Activated CD4-positive, CD25-positive, alpha-beta regulatory T cell (primary cell): ENCODE results near the gene APOC3.
A peak's percentile ranks its signal among the peaks of the same experiment; 100 is the strongest.
"Not testable (repeated sequence)": the region's sequence is repeated elsewhere in the genome, so short reads cannot be mapped to it uniquely, and the experiment has no call there.

Source experiments
- DNase-seq, 4 experiments: peaks; one replicate each; lab custom pipeline; 2025; lab: John Stamatoyannopoulos, UW

Gene APOC3

GRCh38 chr11:116829525-116830183 lies at the start of gene APOC3:
Gene APOC3 (plus strand): TSS chr11:116829907. CDS start chr11:116830583, 676 bp downstream.
- DNase-seq, result no peak

DNA sequence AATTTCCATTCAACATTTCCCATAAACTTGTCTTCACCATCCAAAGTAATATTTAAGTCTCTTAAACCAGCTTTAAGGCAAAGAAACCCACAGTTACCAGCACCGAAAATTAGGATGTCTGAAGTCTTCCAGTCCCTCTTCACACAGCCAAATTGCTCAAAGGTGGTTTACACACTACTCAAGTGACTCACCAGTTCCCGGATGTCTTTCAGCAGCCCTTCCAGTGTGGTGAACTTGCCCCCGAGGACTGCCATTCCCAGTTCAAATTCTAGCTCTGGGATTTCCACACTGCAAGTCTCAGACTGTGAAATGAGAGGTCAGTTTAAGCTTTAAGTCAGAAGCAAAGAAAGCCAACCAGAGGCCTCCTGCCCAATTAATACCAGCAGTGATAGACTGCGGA lies 47.0 kb upstream of the APOC3 start:
- no peak for DNase-seq

DNA sequence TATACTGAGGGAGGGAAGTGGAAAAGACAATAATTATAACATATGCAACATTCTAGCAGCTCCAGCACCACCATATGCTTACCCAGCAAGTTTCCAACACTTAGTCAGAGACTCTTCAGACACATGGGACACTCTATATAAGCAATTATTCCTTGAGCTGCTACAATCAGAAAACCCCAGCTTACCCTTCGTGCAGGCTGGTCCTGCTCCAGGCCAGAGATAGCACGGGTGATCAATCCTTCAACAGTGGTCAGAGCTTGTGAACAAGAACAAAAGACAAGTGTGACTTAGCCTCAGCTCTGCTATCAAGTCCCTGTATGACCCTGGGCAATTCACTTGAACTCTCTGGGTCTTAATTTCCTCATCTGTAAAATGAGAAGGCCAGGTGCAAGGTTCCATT lies 43.4 kb upstream of the APOC3 start:
- DNase-seq, result no peak

DNA sequence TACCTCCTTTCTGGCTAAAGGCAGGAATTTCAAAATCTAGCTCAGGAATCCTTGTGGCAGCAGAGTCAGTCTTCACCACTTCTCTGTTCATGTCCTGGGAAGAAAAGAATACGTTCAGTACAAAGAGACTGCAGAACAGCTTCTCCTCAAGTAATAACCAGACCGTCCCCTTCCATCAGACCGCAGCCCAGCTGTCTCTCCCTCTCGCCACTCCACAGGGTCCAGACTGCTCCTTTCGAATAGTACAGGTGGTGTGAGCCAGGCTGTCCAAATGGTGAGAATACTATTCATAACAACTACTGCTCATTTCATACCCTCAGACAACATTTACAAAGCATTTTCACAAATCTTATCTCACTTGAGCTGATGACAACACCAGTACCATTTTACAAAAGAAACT lies 42.7 kb upstream of the APOC3 start:
- no peak for DNase-seq

- DNase-seq, result no peak
Observed at GRCh38 chr11:116787436-116787785, 42.3 kb upstream of the APOC3 start.

GRCh38 chr11:116787786-116788486 lies 41.8 kb upstream of the APOC3 start, which contains the start of gene ZPR1:
Gene ZPR1 (minus strand): TSS chr11:116788023. CDS start chr11:116787990, 33 bp downstream.
- DNase-seq, result peak; percentile 51 to 78 (median 73)

GRCh38 chr11:116788534-116788933 lies 41.2 kb upstream of the APOC3 start:
- no peak for DNase-seq

GRCh38 chr11:116788975-116789374 lies 40.7 kb upstream of the APOC3 start:
- DNase-seq, result no peak

DNA sequence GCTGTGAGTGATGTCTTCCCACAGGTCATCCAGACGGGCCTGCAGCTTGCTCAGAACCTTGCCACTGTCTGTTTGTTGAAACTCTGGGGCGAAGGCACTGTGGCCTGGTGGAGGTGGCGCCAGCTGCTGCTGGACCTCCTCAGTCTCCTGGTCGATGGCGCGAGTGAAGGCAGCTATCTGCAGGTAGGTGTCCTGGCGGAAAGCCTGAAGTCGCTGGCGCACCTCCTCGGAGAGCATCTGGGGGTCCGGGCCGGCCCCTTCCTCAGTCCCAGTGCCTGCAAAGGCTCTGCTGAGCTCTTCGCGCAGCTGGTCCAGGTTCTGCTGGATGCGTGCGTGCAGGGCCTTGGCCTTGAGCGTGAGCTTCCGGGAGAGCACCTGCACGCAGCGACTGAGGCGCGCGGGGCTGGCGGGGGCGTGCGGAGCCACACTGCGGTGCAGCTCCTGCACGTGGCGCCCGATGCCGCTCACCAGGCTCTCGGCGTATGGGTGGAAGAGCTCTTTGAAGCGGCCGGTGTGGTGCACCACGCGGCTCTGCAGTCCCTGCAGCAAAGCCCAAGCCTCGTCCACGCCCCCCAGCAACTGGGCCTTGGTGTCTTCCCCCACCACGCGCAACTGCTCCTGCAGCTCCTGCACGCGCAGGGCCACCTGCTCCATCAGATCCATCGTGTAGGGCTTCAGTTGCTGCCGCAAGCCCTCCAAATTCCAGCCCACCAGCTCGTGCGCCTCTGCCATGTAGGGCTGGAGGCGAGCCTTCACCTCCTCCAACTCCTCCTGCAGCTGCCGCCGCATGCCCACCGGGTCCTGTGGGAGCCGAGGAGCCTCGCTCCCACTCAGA lies 39.3 kb upstream of the APOC3 start:
- DNase-seq, result no peak

DNA sequence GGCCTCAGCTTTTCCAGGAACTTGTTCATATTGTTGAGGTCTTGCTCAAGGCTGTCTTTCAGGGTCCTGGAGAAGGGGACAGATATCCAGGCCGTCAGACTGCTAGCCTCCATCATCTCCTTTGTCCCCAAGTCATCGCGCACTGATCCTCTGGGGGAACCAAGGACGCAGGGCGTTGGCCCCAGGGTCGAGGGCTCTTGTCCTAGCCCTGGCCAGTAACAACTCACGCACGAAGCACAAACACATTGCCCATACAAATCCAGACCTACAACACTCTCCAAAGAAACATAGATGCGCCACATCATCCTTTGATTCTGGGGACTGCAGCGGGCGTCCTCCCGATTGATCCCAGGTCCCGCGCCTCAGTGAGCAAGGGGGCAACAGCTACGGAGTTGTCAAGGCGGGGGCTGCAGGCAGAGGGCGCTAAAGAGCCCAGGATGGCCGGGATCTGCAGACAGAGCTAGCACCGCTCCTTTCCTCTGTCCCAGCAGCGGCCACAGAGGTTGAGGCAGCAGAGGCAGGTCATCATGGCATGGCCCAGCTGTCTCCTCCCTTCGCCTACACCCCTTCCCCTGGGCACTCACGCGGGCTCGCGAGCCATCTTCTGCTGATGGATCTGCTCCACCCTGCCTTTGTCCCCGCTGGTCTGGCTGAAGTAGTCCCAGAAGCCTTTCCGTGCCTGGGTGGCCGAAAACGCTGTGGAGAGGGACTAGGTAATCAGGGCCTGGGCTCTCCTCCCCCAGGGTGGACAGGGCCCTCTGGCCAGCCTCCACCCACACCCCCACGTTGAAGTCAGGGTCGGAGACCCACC lies 38.5 kb upstream of the APOC3 start:
- peak; percentile 46 to 65 (median 58) for DNase-seq

DNA sequence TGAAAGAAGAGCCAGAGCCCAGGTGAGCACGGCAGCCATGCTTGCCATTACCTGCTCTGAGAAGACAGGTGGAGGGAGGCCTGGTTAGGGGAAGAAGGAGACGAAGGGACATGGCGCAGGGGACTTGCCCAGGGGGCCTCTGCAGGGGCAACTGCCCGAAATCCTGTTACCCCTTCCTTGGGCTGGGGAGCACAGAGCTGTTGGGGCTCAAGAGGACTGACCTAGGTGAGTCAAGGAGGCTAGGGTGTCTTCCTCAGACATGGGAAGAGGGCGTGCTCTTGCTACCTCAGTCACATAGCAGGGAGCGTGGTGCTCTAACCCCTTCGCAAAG lies 37.9 kb upstream of the APOC3 start, which contains the start of gene APOA5:
APOA5 (minus strand) TSS at position 67 of the 331 bp plus-strand sequence; CDS start at position 48, 19 bp downstream.
- no peak for DNase-seq

- no peak for DNase-seq
Observed at GRCh38 chr11:116792144-116792868, 37.4 kb upstream of the APOC3 start.

DNA sequence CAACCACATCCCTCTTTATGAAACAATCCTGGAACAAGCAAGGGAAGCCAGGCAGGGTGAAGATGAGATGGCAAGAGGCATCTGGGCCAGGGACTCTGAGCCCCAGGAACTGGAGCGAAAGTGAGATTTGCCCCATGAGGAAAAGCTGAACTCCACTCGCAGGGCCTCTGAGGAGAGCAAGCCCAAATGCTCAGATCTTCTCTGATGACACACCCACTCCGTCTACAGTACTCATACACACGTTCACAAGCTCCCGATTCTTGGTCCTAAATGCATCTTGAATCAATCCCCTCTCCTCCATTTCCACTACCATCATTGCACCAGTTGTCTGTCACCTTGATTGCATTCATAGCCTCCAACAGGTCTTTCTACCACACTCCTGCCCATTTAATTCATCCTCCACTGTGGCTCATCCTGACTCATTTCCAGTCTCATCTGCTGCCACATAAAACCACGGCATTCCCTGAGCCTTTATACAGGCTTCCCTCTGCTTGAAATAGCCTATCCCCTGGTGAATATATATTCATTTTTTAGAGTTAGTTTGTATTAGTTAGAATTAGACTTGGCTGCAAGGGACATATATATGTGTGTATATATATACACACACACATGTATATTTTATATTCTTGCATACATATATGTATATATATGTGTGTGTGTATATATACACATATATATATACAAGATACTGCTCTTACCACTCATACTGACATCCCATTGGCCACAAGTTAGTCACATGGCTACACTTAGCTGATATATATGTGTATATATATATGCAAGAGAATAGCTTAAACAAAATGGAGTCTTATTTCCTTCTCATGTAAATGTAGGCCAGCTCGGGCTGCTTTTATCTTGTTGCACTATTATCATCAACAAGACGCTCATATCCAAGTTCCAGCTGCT lies 36.6 kb upstream of the APOC3 start:
- DNase-seq, result no peak

DNA sequence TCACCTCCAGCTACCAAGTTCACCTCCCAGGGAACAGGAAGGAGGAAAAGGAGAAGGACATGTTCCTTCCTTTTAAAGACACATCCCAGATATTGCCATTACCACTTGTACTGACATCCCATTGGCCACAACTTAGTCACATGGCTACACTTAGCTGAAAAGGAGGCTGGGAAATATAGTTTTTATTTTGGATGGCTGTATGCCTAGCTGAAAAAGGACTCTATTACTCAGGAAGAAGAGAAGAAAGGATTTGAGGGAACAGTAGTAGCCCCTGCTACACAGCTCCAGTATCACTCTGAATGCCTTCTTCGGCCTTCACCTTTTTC lies 36.0 kb upstream of the APOC3 start:
- no peak for DNase-seq

DNA sequence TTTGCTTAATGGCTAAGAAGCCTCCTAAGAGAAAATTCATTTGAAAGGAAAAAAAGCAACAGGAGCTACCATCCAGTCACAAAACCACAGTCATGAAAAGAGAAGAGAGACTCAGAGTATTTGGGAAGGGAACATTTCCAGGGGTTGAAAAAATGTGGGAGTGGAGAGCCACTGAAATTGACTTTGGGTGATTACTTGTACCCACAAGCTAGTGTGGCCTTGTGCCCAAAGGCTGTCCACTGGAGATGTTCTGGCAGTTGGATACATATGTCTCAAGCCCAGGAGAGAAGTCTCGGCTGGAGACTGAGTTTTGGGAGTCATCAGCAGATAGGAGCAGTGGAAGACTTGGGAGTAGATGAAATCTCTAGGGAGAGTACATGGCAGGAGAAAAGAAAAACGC lies 34.9 kb upstream of the APOC3 start:
- no peak for DNase-seq

DNA sequence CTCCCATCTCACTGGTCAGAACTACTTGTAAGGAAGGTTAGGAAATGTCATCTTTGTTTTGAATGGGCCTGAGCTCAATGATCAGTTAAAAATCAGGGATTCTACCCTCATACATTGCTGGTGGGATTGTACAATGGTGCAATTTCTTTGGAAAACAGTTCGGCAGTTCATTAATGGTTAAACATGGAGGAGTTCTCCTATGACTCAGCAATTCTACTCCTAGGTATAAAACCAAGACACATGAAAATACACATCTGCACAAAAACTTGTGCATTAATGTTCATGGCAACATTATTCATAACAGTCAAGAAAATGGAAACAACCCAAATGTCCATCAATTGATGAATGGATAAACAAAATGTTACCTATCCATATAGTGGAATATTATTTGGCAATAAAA lies 33.2 kb upstream of the APOC3 start:
- no peak for DNase-seq

DNA sequence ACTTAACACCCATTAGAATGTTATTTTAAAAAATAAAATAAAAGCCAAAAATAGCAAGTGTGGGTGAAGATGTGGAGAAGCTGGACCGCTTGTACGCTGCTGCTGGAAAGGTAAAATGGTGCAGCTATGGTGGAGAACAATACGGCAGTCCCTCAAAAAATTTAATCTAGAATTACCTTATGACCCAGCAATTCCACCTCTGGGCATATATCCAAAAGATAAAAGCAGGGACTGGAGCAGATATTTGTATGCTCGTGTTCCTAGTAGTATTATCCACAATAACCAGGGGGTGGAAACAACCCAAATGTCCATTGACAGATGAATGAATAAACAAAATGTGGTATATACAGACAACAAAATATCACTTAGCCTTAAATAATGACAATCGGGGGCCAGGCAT lies 31.9 kb upstream of the APOC3 start:
- no peak for DNase-seq

GRCh38 chr11:116798368-116798767 lies 31.3 kb upstream of the APOC3 start:
- DNase-seq, result no peak

DNA sequence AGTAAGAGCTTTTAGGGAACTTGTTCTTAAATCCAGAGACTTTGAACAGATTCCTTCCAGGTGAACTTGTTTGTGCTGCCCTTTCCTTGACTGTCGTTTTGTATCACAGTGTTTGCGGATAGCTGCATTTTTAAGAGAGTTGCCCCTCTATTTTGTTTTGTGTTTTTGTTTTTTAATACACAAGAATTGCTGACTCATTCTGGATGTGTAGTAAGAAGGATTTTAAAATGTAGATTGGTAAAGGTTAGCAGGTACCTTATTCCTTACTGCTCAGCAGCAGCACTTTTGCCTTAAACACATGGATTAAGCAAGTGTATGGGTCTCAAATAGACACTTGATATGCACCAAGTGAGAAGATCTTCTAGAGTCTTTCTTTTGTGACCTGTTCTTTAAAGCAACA lies 29.1 kb upstream of the APOC3 start:
- DNase-seq, result no peak

DNA sequence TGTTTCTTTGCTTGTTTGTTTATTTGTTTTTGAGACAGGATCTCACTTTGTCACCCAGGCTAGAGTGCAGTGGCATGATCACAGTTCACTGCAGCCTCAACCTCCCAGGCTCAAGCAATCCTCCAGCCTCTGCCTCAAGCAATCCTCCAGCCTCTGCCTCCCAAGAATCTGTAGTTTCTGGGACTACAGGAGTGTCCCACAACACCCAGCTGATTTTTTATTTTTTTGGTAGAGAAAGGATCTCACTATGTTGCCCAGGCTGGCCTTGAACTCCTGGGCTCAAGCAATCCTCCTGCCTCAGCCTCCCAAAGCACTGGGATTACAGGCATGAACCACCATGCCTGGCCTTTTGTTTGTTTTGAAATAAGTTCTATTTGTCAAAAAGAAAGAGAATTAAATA lies 28.0 kb upstream of the APOC3 start:
- DNase-seq, result not testable (repeated sequence)
